Liver (tissue), 9 donors: ENCODE measurements around the gene HSPA12B. TPM values are rescaled to one million over a fixed set of nuclear protein-coding genes. Genes with fewer than 3 reads are reported as not detected.

ENCODE experiments used
- DNase-seq: peaks from one replicate; pipeline ENCODE4 v3.0.0-alpha.2; 2017; ENCODE audit warnings: low spot score
- H3K27ac ChIP-seq, 2 donors: one replicate each; pipeline ENCODE4 v1.7.0; 2013; ENCODE audit warnings: inconsistent platforms in 2 of 2, low read length in 2 of 2, control low read depth in 1 of 2, low read depth in 1 of 2, mild to moderate bottlenecking in 1 of 2
- H3K27me3 ChIP-seq, 4 donors: one replicate each; pipeline versions ENCODE4 v1.6.1 to v1.7.0; 2013; ENCODE audit warnings: low read length in 3 of 4, inconsistent platforms in 1 of 4, mild to moderate bottlenecking in 1 of 4, moderate library complexity in 1 of 4; ENCODE audit not compliant: control insufficient read depth in 4 of 4, insufficient read depth in 4 of 4
- H3K36me3 ChIP-seq, 4 donors: one replicate each; pipeline versions ENCODE4 v1.6.1 to v1.7.0; 2013; ENCODE audit warnings: low read length in 3 of 4, mild to moderate bottlenecking in 3 of 4, low read depth in 1 of 4, moderate library complexity in 1 of 4; ENCODE audit not compliant: control insufficient read depth in 4 of 4, insufficient read depth in 3 of 4
- H3K4me1 ChIP-seq, 4 donors: one replicate each; pipeline versions ENCODE4 v1.6.1 to v1.7.0; 2013; ENCODE audit warnings: low read length in 3 of 4, mild to moderate bottlenecking in 3 of 4, moderate library complexity in 1 of 4; ENCODE audit not compliant: control insufficient read depth in 4 of 4, insufficient read depth in 4 of 4
- H3K4me3 ChIP-seq, 3 donors: one replicate each; pipeline versions ENCODE4 v1.6.1 to v1.7.0; 2013; ENCODE audit warnings: low read length in 3 of 3, control low read depth in 1 of 3, low read depth in 1 of 3, mild to moderate bottlenecking in 1 of 3
- H3K9ac ChIP-seq, 2 donors: one replicate each; pipeline ENCODE4 v1.7.0; 2013; ENCODE audit warnings: low read length in 2 of 2, mild to moderate bottlenecking in 2 of 2, moderate library complexity in 2 of 2, control low read depth in 1 of 2, low read depth in 1 of 2
- H3K9me3 ChIP-seq, 4 donors: one replicate each; pipeline versions ENCODE4 v1.6.1 to v1.7.0; 2013; ENCODE audit warnings: low read length in 3 of 4; ENCODE audit not compliant: control insufficient read depth in 4 of 4
- EGR1 ChIP-seq, 2 donors: IDR thresholded peaks; 2 replicates each; pipeline ENCODE4 v1.6.1; 2016 to 2018; ENCODE audit warnings: antibody characterized with exemption in 2 of 2, low read depth in 2 of 2
- FOXA1 ChIP-seq: IDR thresholded peaks from 2 replicates; pipeline ENCODE4 v1.6.1; 2016; ENCODE audit warnings: antibody characterized with exemption
- HNF4A ChIP-seq, 2 donors: conservative IDR thresholded peaks; 2 replicates each; pipeline ENCODE4 v1.6.1; 2016; ENCODE audit warnings: antibody characterized with exemption in 2 of 2, mild to moderate bottlenecking in 2 of 2
- JUND ChIP-seq, 2 donors: IDR thresholded peaks; 2 replicates each; pipeline ENCODE4 v1.6.1; 2016; ENCODE audit warnings: antibody characterized with exemption in 2 of 2
- RAD21 ChIP-seq, 2 donors: IDR thresholded peaks; 2 replicates each; pipeline ENCODE4 v1.6.1; 2016; ENCODE audit warnings: antibody characterized with exemption in 2 of 2, mild to moderate bottlenecking in 2 of 2
- RXRA ChIP-seq, 2 donors: IDR thresholded peaks; 2 replicates each; pipeline ENCODE4 v1.6.1; 2017 to 2018; ENCODE audit warnings: antibody characterized with exemption in 2 of 2, mild to moderate bottlenecking in 1 of 2
- YY1 ChIP-seq: IDR thresholded peaks from 2 replicates; pipeline ENCODE4 v1.6.1; 2016; ENCODE audit warnings: antibody characterized with exemption, mild to moderate bottlenecking
- WGBS: extraction: QIAGEN DNeasy Blood & Tissue Kit; methylation state at CpG from one replicate; pipeline ENCODE4 v1.1.7; 2013; 5-methylcytosine and 5-hydroxymethylcytosine counted together
- polyA plus RNA-seq, 2 donors: library from polyadenylated mRNA; stranded (reverse) in 1 of 2; unstranded in 1 of 2; fragments of 200-250 nt in 1 of 2; fragments of >200 nt in 1 of 2; fragmentation: Nextera tagmentation in 1 of 2; extraction: Ambion mirVana in 1 of 2; gene quantifications; one replicate each; pipeline versions ENCODE4 v1.2.1 to v1.2.3, GENCODE V29; 2013 to 2015
- total RNA-seq, 2 donors: library from RNA; depleted of rRNA; stranded (reverse); fragments of >200 nt; gene quantifications; one replicate each; pipeline ENCODE4 v1.2.3, GENCODE V29; 2014
- TF ChIP-seq, protein P1 (sequence below): fragments of 150-350 bp; IDR thresholded peaks from 2 replicates; pipeline ENCODE4 v1.5.1; 2017; ENCODE audit warnings: improper control_type of control experiment, low read depth, low read length; ENCODE audit not compliant: missing input control
- TF ChIP-seq, protein P2 (sequence below): IDR thresholded peaks from 2 replicates; pipeline ENCODE4 v1.6.1; 2016; ENCODE audit warnings: antibody characterized with exemption
- TF ChIP-seq, protein P3 (sequence below): IDR thresholded peaks from 2 replicates; pipeline ENCODE4 v1.6.1; 2016; ENCODE audit warnings: antibody characterized with exemption
- TF ChIP-seq, protein P4 (sequence below): IDR thresholded peaks from 2 replicates; pipeline ENCODE4 v1.6.1; 2016; ENCODE audit warnings: antibody characterized with exemption, mild to moderate bottlenecking
- donor health status: healthy.
- donor health status: healthy.
- donor health status: healthy.
- donor health status: healthy.
- donor health status: healthy.

The HSPA12B gene
- total and polyA plus RNA-seq, 4 donors: 0.72 to 1.8 (median 0.87) TPM

DNA sequence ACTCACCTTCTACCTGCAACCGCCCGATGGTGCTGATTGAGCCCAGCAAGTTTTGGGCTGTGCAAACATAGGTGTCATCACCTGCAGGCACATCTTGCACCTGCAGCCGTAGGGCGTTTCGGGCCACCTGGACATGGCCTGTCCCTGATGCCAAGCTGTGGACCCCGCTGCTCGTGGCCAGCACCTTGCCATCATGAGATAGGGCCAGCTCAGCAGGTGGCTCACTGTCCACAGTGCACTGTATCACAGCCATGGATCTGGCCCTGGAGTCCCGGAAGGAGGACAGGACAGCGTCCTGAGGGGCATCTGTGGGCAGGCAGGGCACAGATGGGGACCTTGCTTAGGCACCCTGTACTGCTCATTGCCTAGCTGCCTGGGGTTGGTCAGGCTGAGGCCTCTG lies 40.6 kb upstream of the HSPA12B start:
- DNase-seq: no peak
- Histone ChIP-seq H3K9ac (no peak overlapping the region), H3K27ac (no peak overlapping the region), H3K9me3 (peaks cover 0 to 3% (median 0%) of the 10 kb centered on the region in 4 donors), H3K4me1 (no peaks in the 10 kb centered on the region), H3K27me3 (no peaks in the 10 kb centered on the region), H3K36me3 (no peaks in the 10 kb centered on the region), H3K4me3 (no peak overlapping the region)
- 86% methylated on average over 9 of the region's 9 CpGs for WGBS
- TF ChIP-seq, protein P1, sequence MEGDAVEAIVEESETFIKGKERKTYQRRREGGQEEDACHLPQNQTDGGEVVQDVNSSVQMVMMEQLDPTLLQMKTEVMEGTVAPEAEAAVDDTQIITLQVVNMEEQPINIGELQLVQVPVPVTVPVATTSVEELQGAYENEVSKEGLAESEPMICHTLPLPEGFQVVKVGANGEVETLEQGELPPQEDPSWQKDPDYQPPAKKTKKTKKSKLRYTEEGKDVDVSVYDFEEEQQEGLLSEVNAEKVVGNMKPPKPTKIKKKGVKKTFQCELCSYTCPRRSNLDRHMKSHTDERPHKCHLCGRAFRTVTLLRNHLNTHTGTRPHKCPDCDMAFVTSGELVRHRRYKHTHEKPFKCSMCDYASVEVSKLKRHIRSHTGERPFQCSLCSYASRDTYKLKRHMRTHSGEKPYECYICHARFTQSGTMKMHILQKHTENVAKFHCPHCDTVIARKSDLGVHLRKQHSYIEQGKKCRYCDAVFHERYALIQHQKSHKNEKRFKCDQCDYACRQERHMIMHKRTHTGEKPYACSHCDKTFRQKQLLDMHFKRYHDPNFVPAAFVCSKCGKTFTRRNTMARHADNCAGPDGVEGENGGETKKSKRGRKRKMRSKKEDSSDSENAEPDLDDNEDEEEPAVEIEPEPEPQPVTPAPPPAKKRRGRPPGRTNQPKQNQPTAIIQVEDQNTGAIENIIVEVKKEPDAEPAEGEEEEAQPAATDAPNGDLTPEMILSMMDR: no peak
- no peak for TF ChIP-seq YY1
- no peak for TF ChIP-seq JUND (IDR thresholded peaks at IDR 0.05)
- TF ChIP-seq, protein P2, sequence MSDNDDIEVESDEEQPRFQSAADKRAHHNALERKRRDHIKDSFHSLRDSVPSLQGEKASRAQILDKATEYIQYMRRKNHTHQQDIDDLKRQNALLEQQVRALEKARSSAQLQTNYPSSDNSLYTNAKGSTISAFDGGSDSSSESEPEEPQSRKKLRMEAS: no peak

DNA sequence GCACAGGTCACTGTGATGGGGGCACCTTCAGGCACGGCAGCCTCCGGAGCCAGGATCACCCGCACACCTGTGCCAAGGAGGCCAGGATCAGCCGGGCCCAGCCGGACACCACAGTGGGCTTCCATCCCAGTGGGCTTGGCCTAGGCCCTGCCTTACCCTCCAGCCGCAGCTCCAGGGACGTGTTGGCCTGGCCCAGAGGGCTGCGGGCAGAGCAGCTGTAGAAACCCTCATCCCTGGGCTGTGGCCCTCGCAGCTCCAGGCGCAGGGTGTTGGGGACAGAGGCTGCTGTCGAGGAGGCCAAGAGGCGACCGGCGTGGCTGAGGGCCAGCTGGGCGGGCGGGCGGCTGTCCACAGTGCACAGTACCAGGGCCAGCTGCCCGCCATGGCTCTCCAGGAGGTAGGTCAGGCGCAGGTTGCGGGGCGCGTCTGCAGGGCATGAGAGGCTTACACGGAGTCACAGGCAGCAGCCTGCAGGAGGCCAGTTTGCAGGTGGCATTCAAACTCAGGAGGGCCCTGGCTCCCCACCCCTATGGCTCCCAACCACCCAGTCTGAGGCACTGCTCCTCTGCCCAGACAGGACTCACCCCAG lies 39.7 kb upstream of the HSPA12B start:
- 94% methylated on average over 23 of the region's 23 CpGs for WGBS
- no peak overlapping the region for H3K4me3 ChIP-seq
- TF ChIP-seq RXRA (IDR thresholded peaks at IDR 0.05) (no peak), EGR1 (IDR thresholded peaks at IDR 0.05; ENCODE audit: low read depth in 2 of 2) (no peak), RAD21 (IDR thresholded peaks at IDR 0.05) (no peak), FOXA1 (no peak), HNF4A (conservative IDR thresholded peaks at IDR 0.05) (no peak)
- TF ChIP-seq, protein P1: no peak
- TF ChIP-seq, protein P3, sequence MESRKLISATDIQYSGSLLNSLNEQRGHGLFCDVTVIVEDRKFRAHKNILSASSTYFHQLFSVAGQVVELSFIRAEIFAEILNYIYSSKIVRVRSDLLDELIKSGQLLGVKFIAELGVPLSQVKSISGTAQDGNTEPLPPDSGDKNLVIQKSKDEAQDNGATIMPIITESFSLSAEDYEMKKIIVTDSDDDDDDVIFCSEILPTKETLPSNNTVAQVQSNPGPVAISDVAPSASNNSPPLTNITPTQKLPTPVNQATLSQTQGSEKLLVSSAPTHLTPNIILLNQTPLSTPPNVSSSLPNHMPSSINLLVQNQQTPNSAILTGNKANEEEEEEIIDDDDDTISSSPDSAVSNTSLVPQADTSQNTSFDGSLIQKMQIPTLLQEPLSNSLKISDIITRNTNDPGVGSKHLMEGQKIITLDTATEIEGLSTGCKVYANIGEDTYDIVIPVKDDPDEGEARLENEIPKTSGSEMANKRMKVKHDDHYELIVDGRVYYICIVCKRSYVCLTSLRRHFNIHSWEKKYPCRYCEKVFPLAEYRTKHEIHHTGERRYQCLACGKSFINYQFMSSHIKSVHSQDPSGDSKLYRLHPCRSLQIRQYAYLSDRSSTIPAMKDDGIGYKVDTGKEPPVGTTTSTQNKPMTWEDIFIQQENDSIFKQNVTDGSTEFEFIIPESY: no peak
- TF ChIP-seq, protein P4, sequence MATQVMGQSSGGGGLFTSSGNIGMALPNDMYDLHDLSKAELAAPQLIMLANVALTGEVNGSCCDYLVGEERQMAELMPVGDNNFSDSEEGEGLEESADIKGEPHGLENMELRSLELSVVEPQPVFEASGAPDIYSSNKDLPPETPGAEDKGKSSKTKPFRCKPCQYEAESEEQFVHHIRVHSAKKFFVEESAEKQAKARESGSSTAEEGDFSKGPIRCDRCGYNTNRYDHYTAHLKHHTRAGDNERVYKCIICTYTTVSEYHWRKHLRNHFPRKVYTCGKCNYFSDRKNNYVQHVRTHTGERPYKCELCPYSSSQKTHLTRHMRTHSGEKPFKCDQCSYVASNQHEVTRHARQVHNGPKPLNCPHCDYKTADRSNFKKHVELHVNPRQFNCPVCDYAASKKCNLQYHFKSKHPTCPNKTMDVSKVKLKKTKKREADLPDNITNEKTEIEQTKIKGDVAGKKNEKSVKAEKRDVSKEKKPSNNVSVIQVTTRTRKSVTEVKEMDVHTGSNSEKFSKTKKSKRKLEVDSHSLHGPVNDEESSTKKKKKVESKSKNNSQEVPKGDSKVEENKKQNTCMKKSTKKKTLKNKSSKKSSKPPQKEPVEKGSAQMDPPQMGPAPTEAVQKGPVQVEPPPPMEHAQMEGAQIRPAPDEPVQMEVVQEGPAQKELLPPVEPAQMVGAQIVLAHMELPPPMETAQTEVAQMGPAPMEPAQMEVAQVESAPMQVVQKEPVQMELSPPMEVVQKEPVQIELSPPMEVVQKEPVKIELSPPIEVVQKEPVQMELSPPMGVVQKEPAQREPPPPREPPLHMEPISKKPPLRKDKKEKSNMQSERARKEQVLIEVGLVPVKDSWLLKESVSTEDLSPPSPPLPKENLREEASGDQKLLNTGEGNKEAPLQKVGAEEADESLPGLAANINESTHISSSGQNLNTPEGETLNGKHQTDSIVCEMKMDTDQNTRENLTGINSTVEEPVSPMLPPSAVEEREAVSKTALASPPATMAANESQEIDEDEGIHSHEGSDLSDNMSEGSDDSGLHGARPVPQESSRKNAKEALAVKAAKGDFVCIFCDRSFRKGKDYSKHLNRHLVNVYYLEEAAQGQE: no peak
- TF ChIP-seq, protein P2: no peak
- peaks cover 0 to 3% (median 0%) of the 10 kb centered on the region in 4 donors for H3K9me3 ChIP-seq
- no peaks in the 10 kb centered on the region for H3K4me1 ChIP-seq
- H3K27me3 ChIP-seq: no peaks in the 10 kb centered on the region
- H3K9ac ChIP-seq: no peak overlapping the region
- DNase-seq: no peak
- H3K36me3 ChIP-seq: no peaks in the 10 kb centered on the region
- no peak overlapping the region for H3K27ac ChIP-seq
